Adipose tissue (tissue), 3 donors: ENCODE data around the gene IL4I1. TPM values are rescaled to one million over a fixed set of nuclear protein-coding genes. Genes with fewer than 3 reads are reported as not detected.

Experiments
- H3K27ac ChIP-seq: one replicate; pipeline ENCODE4 v1.5.1; 2013; ENCODE audit warnings: low read depth, low read length
- WGBS, 3 donors: extraction: QIAGEN DNeasy Blood & Tissue Kit; methylation state at CpG; one replicate each; pipeline ENCODE4 v1.1.7; 2013; 5-methylcytosine and 5-hydroxymethylcytosine counted together
- polyA plus RNA-seq, 3 donors: library from polyadenylated mRNA; stranded (reverse); fragments of 200-250 nt; gene quantifications; one replicate each; pipeline ENCODE4 v1.2.3, GENCODE V29; 2013
- donor health status: healthy with polysubstance abuse.
- donor health status: Bipolar disorder and iron deficiency.
- donor health status: healthy.

IL4I1 gene
- polyA plus RNA-seq, 3 donors: 0.63 to 1.5 TPM; not detected in 1

DNA sequence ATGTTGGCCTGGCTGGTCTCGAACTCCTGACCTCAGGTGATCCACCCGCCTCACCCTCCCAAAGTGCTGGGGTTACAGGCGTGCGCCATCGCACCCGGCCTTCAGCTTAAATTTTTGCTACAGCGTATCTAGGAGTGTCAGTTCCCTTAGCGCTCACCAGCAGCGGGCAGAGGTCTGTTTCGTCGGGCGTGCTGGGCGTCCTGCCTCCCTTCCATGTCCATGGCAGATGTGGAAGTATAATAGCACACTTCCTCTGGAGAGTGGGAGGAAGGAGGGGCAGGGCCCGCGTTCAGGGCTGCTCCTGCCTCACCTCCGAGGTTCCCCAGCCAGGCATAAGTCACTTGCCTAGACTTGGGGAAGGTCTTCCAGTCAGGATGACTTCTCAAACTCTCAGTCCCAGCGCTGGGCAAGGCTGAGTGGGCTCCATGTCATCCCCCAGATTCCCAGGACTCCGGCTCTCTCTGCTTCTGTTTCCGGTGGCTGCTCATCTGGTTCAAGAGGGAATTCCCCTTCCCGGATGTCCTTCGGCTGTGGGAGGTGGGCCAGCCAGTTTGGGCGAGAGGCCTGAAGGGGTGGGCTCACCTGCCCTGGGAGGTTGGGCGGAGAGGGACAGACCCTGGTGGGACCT is 9.5 kb downstream of the IL4I1 start:
- WGBS, 3 donors: 65 to 73% (median 66%) methylated on average over 22 to 23 of the region's 23 CpGs
- H3K27ac ChIP-seq: no peak overlapping the region

GRCh38 chr19:49884760-49885159 is 11.9 kb downstream of the IL4I1 start:
- 91 to 98% (median 92%) methylated on average over 3 of the region's 3 CpGs for WGBS, 3 donors
- no peak overlapping the region for H3K27ac ChIP-seq

DNA sequence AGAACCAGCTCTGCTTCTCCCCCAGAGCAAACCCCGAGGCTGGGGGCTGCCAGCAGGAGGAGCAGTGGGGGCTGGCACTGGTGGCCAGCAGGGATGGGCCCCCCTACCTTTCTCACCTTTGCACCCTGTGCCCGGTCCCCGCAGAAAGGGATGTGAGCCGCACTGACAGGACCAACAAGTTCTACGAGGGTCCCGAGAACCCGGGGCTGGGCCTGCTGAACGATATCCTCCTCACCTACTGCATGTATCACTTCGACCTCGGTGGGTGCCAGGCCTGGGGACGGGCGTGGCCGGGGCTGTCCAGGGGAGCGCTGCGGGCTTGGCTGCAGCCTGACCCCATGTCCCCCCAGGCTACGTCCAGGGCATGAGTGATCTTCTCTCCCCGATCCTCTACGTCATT is 12.6 kb downstream of the IL4I1 start:
- H3K27ac ChIP-seq: no peak overlapping the region
- 92 to 93% (median 92%) methylated on average over 18 of the region's 18 CpGs for WGBS, 3 donors

DNA sequence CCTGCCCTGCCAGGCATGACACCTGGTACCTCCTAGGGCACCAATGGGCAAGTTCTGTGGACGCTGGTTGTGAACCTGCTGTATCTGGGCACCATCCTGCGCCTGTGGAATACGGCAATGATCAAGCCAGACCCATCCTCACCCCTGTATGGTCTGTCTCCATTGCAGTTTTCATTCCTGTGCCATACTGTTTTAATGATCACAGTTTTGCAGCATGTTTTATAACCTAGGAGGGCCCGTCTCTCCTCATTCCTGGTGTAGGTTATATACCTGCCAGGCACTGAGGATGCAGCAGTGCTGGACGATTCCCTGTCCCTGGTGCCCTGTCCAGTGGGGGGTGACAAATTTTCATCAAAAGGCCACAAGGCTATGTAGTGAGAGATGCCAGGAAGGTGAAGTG is 13.6 kb downstream of the IL4I1 start:
- no peak overlapping the region for H3K27ac ChIP-seq
- 96 to 99% (median 99%) methylated on average over 5 of the region's 5 CpGs for WGBS, 3 donors

- no peak overlapping the region for H3K27ac ChIP-seq
- 96 to 98% (median 97%) methylated on average over 13 to 14 of the region's 14 CpGs for WGBS, 3 donors
Measured at GRCh38 chr19:49882643-49883042, 14.0 kb downstream of the IL4I1 start.

- 89 to 94% (median 91%) methylated on average over 30 to 31 of the region's 31 CpGs for WGBS, 3 donors
- no peak overlapping the region for H3K27ac ChIP-seq
Measured at GRCh38 chr19:49881672-49882394, 14.9 kb downstream of the IL4I1 start.

- 96 to 100% (median 97%) methylated on average over 17 of the region's 17 CpGs for whole genome bisulfite sequencing, 3 donors
- H3K27ac ChIP-seq: no peak overlapping the region
Measured at GRCh38 chr19:49881186-49881585, 15.5 kb downstream of the IL4I1 start.

GRCh38 chr19:49880162-49880869 is 16.4 kb downstream of the IL4I1 start:
- no peak overlapping the region for H3K27ac ChIP-seq
- WGBS, 3 donors: 88 to 93% (median 91%) methylated on average over 10 of the region's 10 CpGs

- 93 to 96% (median 93%) methylated on average over 12 of the region's 12 CpGs for WGBS, 3 donors
- H3K27ac ChIP-seq: no peak overlapping the region
Measured at GRCh38 chr19:49879243-49879963, 17.3 kb downstream of the IL4I1 start.

GRCh38 chr19:49878744-49879070 is 18.0 kb downstream of the IL4I1 start:
- no peak overlapping the region for H3K27ac ChIP-seq

GRCh38 chr19:49877879-49878743 is 18.6 kb downstream of the IL4I1 start:
- no peak overlapping the region for H3K27ac ChIP-seq
- WGBS, 3 donors: 9 to 10% (median 9%) methylated on average over 41 of the region's 41 CpGs

More at GRCh38 chr19:49878744-49879070, 18.0 kb downstream of the IL4I1 start:
- 83 to 89% (median 84%) methylated on average over 9 of the region's 9 CpGs for WGBS, 3 donors

- 0% methylated on average over 61 of the region's 61 CpGs for WGBS, 3 donors
- peak within 1 kb of the TSS; percentile 82 for H3K27ac ChIP-seq
Measured at GRCh38 chr19:49877020-49877878, 19.4 kb downstream of the IL4I1 start, which contains the start of the genes AKT1S1 and TBC1D17. TSS of gene AKT1S1 (minus strand) at chr19:49877355. CDS start at chr19:49873295, 4,060 bp downstream. TSS of gene TBC1D17 (plus strand) at chr19:49877702. CDS start at chr19:49877724, 22 bp downstream.

GRCh38 chr19:49876422-49877019 is 20.2 kb downstream of the IL4I1 start:
- H3K27ac ChIP-seq: peak overlapping the region; percentile 82
- 0 to 1% (median 0%) methylated on average over 46 of the region's 46 CpGs for WGBS, 3 donors

DNA sequence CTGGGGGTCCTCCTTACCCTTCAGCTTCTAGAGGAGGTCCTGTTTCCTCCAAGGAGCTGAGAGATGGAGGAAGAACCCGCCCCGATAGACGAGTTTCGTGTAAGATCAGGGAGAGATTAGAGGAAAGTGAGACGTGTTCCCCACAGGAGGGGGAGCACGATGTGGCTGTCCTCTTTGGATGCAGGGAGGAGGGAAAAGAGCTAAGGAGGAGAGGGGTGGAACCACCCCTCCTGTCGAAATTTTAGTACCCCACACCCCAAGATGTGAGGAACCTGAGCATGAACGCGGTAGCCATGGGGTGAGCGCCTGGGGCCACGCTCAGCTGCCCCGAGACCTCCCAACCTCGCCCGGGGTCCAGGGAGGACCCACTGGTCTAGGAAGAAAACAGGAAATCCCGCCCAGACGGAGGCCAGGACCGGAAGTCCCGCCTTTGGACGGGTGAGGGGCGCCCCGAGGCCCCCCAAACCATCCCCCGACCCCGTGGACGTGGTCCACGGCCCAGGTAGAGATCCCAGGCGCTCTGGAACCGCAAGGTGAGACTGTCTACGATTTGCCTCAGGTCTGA is 20.7 kb downstream of the IL4I1 start:
- peak overlapping the region; percentile 82 for H3K27ac ChIP-seq
- WGBS, 3 donors: 0 to 1% (median 1%) methylated on average over 25 to 28 of the region's 28 CpGs

- no peak overlapping the region for H3K27ac ChIP-seq
- WGBS, 3 donors: 83 to 89% (median 89%) methylated on average over 4 of the region's 4 CpGs
Measured at GRCh38 chr19:49875177-49875576, 21.5 kb downstream of the IL4I1 start.

- H3K27ac ChIP-seq: no peak overlapping the region
- 90 to 94% (median 92%) methylated on average over 11 of the region's 11 CpGs for WGBS, 3 donors
Measured at GRCh38 chr19:49874503-49875157, 22.1 kb downstream of the IL4I1 start.
